Heart left ventricle (tissue), 16 donors: ENCODE measurements around the gene PLA2G4B. TPM values are rescaled to one million over a fixed set of nuclear protein-coding genes. Genes with fewer than 3 reads are reported as not detected.

ENCODE experiments used
- ATAC-seq, 4 donors: fragments of 200-7000 bp; cut with Tn5 transposase; one replicate each; pipeline ENCODE4 v1.9.1; 2020 to 2022; ENCODE audit warnings: moderate library complexity in 4 of 4, mild to moderate bottlenecking in 3 of 4, moderate number of reproducible peaks in 1 of 4
- DNase-seq, 5 donors: peaks; one replicate each; pipeline ENCODE4 v3.0.0-alpha.2; 2020
- H3K27ac ChIP-seq, 12 donors: fragments of 200-600 bp; sonication (generic) in 4 of 12; one replicate each; pipeline versions ENCODE4 v1.5.0 to v1.8.0; 2016 to 2022; ENCODE audit warnings: mild to moderate bottlenecking in 2 of 12
- H3K27me3 ChIP-seq, 9 donors: fragments of 200-600 bp; sonication (generic) in 2 of 9; one replicate each; pipeline versions ENCODE4 v1.5.1 to v1.8.0; 2016 to 2022; ENCODE audit warnings: mild to moderate bottlenecking in 3 of 9
- H3K36me3 ChIP-seq, 9 donors: fragments of 200-600 bp; sonication (generic) in 2 of 9; one replicate each; pipeline versions ENCODE4 v1.5.0 to v1.8.0; 2018 to 2022; ENCODE audit warnings: mild to moderate bottlenecking in 2 of 9
- H3K4me1 ChIP-seq, 12 donors: fragments of 200-600 bp; sonication (generic) in 4 of 12; one replicate each; pipeline versions ENCODE4 v1.5.0 to v1.8.0; 2016 to 2022; ENCODE audit warnings: mild to moderate bottlenecking in 3 of 12
- H3K4me3 ChIP-seq, 12 donors: fragments of 200-600 bp; sonication (generic) in 4 of 12; one replicate each; pipeline versions ENCODE4 v1.5.0 to v1.8.0; 2017 to 2022; ENCODE audit warnings: mild to moderate bottlenecking in 9 of 12, moderate library complexity in 4 of 12
- H3K9me3 ChIP-seq, 12 donors: fragments of 200-600 bp; sonication (generic) in 4 of 12; one replicate each; pipeline versions ENCODE4 v1.5.0 to v1.8.0; 2016 to 2022; ENCODE audit warnings: mild to moderate bottlenecking in 1 of 12
- CTCF ChIP-seq, 12 donors: fragments of 200-600 bp; sonication (generic) in 4 of 12; IDR thresholded peaks; one replicate each; pipeline versions ENCODE4 v1.5.0 to v1.8.0; 2018 to 2022; ENCODE audit warnings: antibody characterized with exemption in 12 of 12, mild to moderate bottlenecking in 5 of 12
- POLR2A ChIP-seq, 2 donors: fragments of 450-650 bp; IDR thresholded peaks; one replicate each; pipeline ENCODE4 v1.6.1; 2017; ENCODE audit warnings: antibody characterized with exemption in 2 of 2, mild to moderate bottlenecking in 2 of 2, moderate library complexity in 2 of 2
- whole genome bisulfite sequencing, 4 donors: extraction: QIAGEN DNeasy Blood & Tissue Kit in 2 of 4; methylation state at CpG; one replicate each; pipeline versions ENCODE4 v1.1.5 to v1.1.7; 2013 to 2018; 5-methylcytosine and 5-hydroxymethylcytosine counted together
- intact Hi-C, 10 donors: fragments of 100-400 bp; cut with DNase I; formaldehyde crosslinking; loops; one replicate each; pipeline versions ENCODE4 v1.11.1 to v1.14.2; 2022
- polyA plus RNA-seq, 2 donors: library from polyadenylated mRNA; stranded (reverse); fragments of 200-250 nt; gene quantifications; one replicate each; pipeline ENCODE4 v1.2.3, GENCODE V29; 2013
- total RNA-seq, 9 donors: library from RNA; depleted of rRNA in 2 of 9; stranded (reverse); fragments of >200 nt in 2 of 9; fragmentation: NEBNext Ultra II Directional in 3 of 9; extraction: Animal tissue kit (Norgen Biotek cat#: 25700) in 3 of 9; gene quantifications; one replicate each; pipeline versions ENCODE4 v1.1.0 to v1.2.4, GENCODE V29; 2016 to 2023
- donor health status: ischemic (EF 13 %, LVEDD 7.1; RV severe dilation, severe dysfunction).
- donor health status: healthy with polysubstance abuse.
- donor health status: DM: no; HTN: yes; CAD: no.
- donor health status: DM: no; HTN: no; CAD: no.
- donor health status: ischemic (EF 25% LVEDD 6.9; RV normal size, moderate dysfunction).
- donor health status: ischemic (EF 25% LVEDD 5.7; RV mildly dilated, moderate dysfunction).
- donor health status: healthy.
- donor health status: DM: yes; HTN: yes; CAD: no.
- donor health status: ischemic (EF 35%, LVEDD 5.7; RV mildly dilated, moderate dysfunction).
- donor health status: nonischemic (EF 11% LVEDD 7.7; RV severe dilation, severe dysfunction).
- donor health status: DM: yes; HTN: yes; CAD: no.
- donor health status: PGD.
- donor health status: ischemic (EF 29% LVEDD 5.4; RV normal size, mild dysfunction).
- donor health status: nonischemic (EF 23%, LVEDD 6.1; RV moderate dilation, normal function).

PLA2G4B gene
- total and polyA plus RNA-seq, 11 donors, result 0.38 to 6.0 (median 2.8) TPM

- intact Hi-C loops, result no loop called here
- no peaks in the 10 kb centered on the region for H3K27me3 ChIP-seq
- DNase-seq (no peak), ATAC-seq (peak in 1 of 4 donors; percentile 20)
- TF ChIP-seq POLR2A (IDR thresholded peaks at IDR 0.05), result no peak
- TF ChIP-seq CTCF (IDR thresholded peaks at IDR 0.05), result no peak
- peak overlapping the region in 1 of 12 donors; percentile 26 for H3K27ac ChIP-seq
- peaks cover 0 to 22% (median 1%) of the 10 kb centered on the region in 12 donors for H3K4me1 ChIP-seq
- H3K36me3 ChIP-seq, result peaks cover 0 to 26% (median 15%) of the 10 kb centered on the region in 9 donors
- no peaks in the 10 kb centered on the region for H3K9me3 ChIP-seq
- no peak overlapping the region for H3K4me3 ChIP-seq
- 74 to 97% (median 93%) methylated on average over 1 to 2 of the region's 2 CpGs for WGBS, 4 donors
These were observed 34.3 kb upstream of the PLA2G4B start for GRCh38 chr15:41804361-41804760.

GRCh38 chr15:41804916-41805666 lies 33.6 kb upstream of the PLA2G4B start:
- Histone ChIP-seq H3K4me1 (peaks cover 0 to 22% (median 2%) of the 10 kb centered on the region in 12 donors), H3K36me3 (peaks cover 0 to 18% (median 10%) of the 10 kb centered on the region in 9 donors), H3K4me3 (no peak overlapping the region), H3K9me3 (no peaks in the 10 kb centered on the region), H3K27me3 (no peaks in the 10 kb centered on the region), H3K27ac (peak overlapping the region in 2 of 12 donors; percentile 0 to 26)
- WGBS, 4 donors, result 76 to 79% (median 77%) methylated on average over 8 of the region's 8 CpGs
- TF ChIP-seq CTCF (IDR thresholded peaks at IDR 0.05) (no peak), POLR2A (IDR thresholded peaks at IDR 0.05) (no peak)
- no peak for DNase-seq
- intact Hi-C loops, result no loop called here
- ATAC-seq, result no peak

GRCh38 chr15:41805711-41806110 lies 32.9 kb upstream of the PLA2G4B start:
- Histone ChIP-seq H3K27ac (peak overlapping the region in 1 of 12 donors; percentile 0), H3K36me3 (peaks cover 0 to 12% (median 5%) of the 10 kb centered on the region in 9 donors), H3K9me3 (no peaks in the 10 kb centered on the region), H3K4me3 (no peak overlapping the region), H3K4me1 (peaks cover 0 to 22% (median 3%) of the 10 kb centered on the region in 12 donors), H3K27me3 (no peaks in the 10 kb centered on the region)
- intact Hi-C loops, result loop anchor here in 1 of 10 donors (1.0 kb wide), 1 partner anchor 31 kb away; the partner anchor contains the start of gene MAPKBP1
- ATAC-seq, result no peak
- 80 to 92% (median 90%) methylated on average over 3 of the region's 3 CpGs for WGBS, 4 donors
- TF ChIP-seq POLR2A (IDR thresholded peaks at IDR 0.05), result no peak
- TF ChIP-seq CTCF (IDR thresholded peaks at IDR 0.05), result no peak
- no peak for DNase-seq
